Panc1 (cell line): ENCODE measurements around the gene CSMD2. TPM values are rescaled to one million over a fixed set of nuclear protein-coding genes. Genes with fewer than 3 reads are reported as not detected.

Source experiments
- ATAC-seq: fragments of 200-7000 bp; cut with Tn5 transposase; 2 replicates; pipeline ENCODE4 v1.9.1; 2020; ENCODE audit warnings: mild to moderate bottlenecking, moderate library complexity
- BruUV-seq: library from RNA; stranded (reverse); fragments of 400-500 nt; replicated peaks from 2 replicates; lab custom pipeline; 2021; lab: Mats Ljungman, UMichigan
- CTCF ChIA-PET: fragments of 300-600 bp; sonication (Branson Sonifier 250); formaldehyde crosslinking; loops from one replicate; lab custom pipeline; 2022; ENCODE audit warnings: antibody characterized with exemption; lab: Charles Lee
- POLR2A ChIA-PET: fragments of 300-600 bp; sonication (Branson Sonifier 250); formaldehyde crosslinking; loops from one replicate; lab custom pipeline; 2022; ENCODE audit warnings: antibody characterized with exemption; lab: Charles Lee
- DNase-seq: peaks from one replicate; pipeline ENCODE4 v3.0.0-alpha.2; 2010; ENCODE audit warnings: low read depth, low spot score
- H3K27ac ChIP-seq: 2 replicates; pipeline ENCODE4 v1.5.1; 2011; ENCODE audit warnings: mild to moderate bottlenecking, low read length, inconsistent platforms
- H3K27me3 ChIP-seq: fragments of 200-500 bp; sonication (Bioruptor generic); 2 replicates; pipeline ENCODE4 v1.6.0; 2014; ENCODE audit warnings: low read length, inconsistent platforms; ENCODE audit not compliant: control insufficient read depth, insufficient read depth
- H3K36me3 ChIP-seq: fragments of 200-500 bp; sonication (Bioruptor generic); 2 replicates; pipeline ENCODE4 v1.5.1; 2014; ENCODE audit warnings: inconsistent platforms, mild to moderate bottlenecking, low read length, moderate library complexity; ENCODE audit not compliant: control insufficient read depth, insufficient read depth
- H3K4me1 ChIP-seq: 2 replicates; pipeline ENCODE4 v1.5.1; 2011; ENCODE audit warnings: inconsistent platforms, mild to moderate bottlenecking, low read length, moderate library complexity; ENCODE audit not compliant: control insufficient read depth, insufficient read depth
- H3K4me3 ChIP-seq, 2 experiments: 2 replicates each; pipeline ENCODE4 v1.5.1; 2011 to 2012; ENCODE audit warnings: low read depth in 2 of 2, low read length in 2 of 2, mild to moderate bottlenecking in 2 of 2, inconsistent platforms in 1 of 2, moderate library complexity in 1 of 2
- H3K9me3 ChIP-seq: fragments of 200-500 bp; sonication (Bioruptor generic); 2 replicates; pipeline ENCODE4 v1.5.1; 2014; ENCODE audit warnings: low read depth, mild to moderate bottlenecking, inconsistent platforms, low read length, moderate library complexity; ENCODE audit not compliant: control insufficient read depth, insufficient read depth
- POLR2AphosphoS5 ChIP-seq: IDR thresholded peaks from 2 replicates; pipeline ENCODE4 v1.6.1; 2012; ENCODE audit warnings: mild to moderate bottlenecking, low read depth, low read length, moderate library complexity
- SIN3A ChIP-seq: IDR thresholded peaks from 2 replicates; pipeline ENCODE4 v1.6.1; 2012; ENCODE audit warnings: low read depth, mild to moderate bottlenecking, low read length, moderate library complexity, borderline replicate concordance; ENCODE audit not compliant: insufficient read depth
- TCF7L2 ChIP-seq: IDR thresholded peaks from 2 replicates; pipeline ENCODE4 v1.6.1; 2011; ENCODE audit warnings: mild to moderate bottlenecking, low read depth, low read length, inconsistent platforms
- in situ Hi-C: cut with HindIII; loops from 2 replicates; pipeline ENCODE4 v1.10.0; 2016; ENCODE audit warnings: low sequenced_read_pairs, low pct_unique_long_range_greater_than_20kb
- intact Hi-C: fragments of 100-400 bp; cut with micrococcal nuclease; formaldehyde crosslinking; loops from one replicate; pipeline ENCODE4 v1.10.0; 2022; ENCODE audit not compliant: unreplicated experiment
- total RNA-seq: library from RNA; stranded (reverse); gene quantifications from one replicate; pipeline ENCODE4 v1.2.1, GENCODE V29; 2021; ENCODE audit not compliant: unreplicated experiment
- TF ChIP-seq, protein P1 (sequence below), 2 experiments: IDR thresholded peaks; 2 replicates each; pipeline ENCODE4 v1.6.1; 2011 to 2012; ENCODE audit warnings: low read depth in 2 of 2, control low read depth in 1 of 2, low read length in 1 of 2, mild to moderate bottlenecking in 1 of 2, moderate library complexity in 1 of 2; ENCODE audit not compliant: insufficient read depth in 1 of 2
- TF ChIP-seq, protein P2 (sequence below): fragments of 450-650 bp; IDR thresholded peaks from 2 replicates; pipeline ENCODE4 v1.5.1; 2017; ENCODE audit warnings: mild to moderate bottlenecking

CSMD2 gene
- total RNA-seq, 1 experiment from 2014 or later, result not detected

DNA sequence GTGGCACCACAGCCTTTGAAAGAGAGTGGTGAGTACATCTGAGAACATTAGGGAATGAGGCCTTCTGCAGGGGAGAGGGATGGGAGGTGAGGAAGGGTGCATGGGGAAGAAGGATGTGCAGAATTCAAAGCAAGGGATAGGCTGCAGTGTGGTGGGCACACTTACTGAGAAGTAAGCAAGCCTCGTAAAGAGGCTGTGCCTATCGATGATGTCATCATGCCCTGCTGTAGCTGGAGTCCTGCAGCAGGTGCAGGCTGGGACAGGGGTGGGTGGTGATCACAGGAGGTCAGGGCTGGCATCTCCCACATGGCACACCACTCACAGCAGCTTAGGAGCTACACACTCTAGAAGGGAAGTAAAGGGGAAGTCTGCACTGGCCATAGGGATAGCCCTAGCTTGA, 676.4 kb downstream of the CSMD2 start:
- no TSS peak for BruUV-seq
- Histone ChIP-seq H3K4me3 (no peak overlapping the region), H3K27me3 (no peaks in the 10 kb centered on the region), H3K4me1 (no peaks in the 10 kb centered on the region), H3K27ac (no peak overlapping the region), H3K9me3 (peaks cover 29% of the 10 kb centered on the region), H3K36me3 (no peaks in the 10 kb centered on the region; the same call in 1 of the 2 replicates)
- in situ Hi-C loops, result no loop called here
- ATAC-seq (no peak), DNase-seq (no peak)
- CTCF ChIA-PET, result no interaction called here
- intact Hi-C loops, result no loop called here
- TF ChIP-seq, protein P1, sequence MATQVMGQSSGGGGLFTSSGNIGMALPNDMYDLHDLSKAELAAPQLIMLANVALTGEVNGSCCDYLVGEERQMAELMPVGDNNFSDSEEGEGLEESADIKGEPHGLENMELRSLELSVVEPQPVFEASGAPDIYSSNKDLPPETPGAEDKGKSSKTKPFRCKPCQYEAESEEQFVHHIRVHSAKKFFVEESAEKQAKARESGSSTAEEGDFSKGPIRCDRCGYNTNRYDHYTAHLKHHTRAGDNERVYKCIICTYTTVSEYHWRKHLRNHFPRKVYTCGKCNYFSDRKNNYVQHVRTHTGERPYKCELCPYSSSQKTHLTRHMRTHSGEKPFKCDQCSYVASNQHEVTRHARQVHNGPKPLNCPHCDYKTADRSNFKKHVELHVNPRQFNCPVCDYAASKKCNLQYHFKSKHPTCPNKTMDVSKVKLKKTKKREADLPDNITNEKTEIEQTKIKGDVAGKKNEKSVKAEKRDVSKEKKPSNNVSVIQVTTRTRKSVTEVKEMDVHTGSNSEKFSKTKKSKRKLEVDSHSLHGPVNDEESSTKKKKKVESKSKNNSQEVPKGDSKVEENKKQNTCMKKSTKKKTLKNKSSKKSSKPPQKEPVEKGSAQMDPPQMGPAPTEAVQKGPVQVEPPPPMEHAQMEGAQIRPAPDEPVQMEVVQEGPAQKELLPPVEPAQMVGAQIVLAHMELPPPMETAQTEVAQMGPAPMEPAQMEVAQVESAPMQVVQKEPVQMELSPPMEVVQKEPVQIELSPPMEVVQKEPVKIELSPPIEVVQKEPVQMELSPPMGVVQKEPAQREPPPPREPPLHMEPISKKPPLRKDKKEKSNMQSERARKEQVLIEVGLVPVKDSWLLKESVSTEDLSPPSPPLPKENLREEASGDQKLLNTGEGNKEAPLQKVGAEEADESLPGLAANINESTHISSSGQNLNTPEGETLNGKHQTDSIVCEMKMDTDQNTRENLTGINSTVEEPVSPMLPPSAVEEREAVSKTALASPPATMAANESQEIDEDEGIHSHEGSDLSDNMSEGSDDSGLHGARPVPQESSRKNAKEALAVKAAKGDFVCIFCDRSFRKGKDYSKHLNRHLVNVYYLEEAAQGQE (IDR thresholded peaks at IDR 0.05; ENCODE audit: insufficient read depth in 1 of 2, low read depth in 2 of 2, low read length in 1 of 2), result no peak
- no peak for TF ChIP-seq SIN3A
- TF ChIP-seq, protein P2, sequence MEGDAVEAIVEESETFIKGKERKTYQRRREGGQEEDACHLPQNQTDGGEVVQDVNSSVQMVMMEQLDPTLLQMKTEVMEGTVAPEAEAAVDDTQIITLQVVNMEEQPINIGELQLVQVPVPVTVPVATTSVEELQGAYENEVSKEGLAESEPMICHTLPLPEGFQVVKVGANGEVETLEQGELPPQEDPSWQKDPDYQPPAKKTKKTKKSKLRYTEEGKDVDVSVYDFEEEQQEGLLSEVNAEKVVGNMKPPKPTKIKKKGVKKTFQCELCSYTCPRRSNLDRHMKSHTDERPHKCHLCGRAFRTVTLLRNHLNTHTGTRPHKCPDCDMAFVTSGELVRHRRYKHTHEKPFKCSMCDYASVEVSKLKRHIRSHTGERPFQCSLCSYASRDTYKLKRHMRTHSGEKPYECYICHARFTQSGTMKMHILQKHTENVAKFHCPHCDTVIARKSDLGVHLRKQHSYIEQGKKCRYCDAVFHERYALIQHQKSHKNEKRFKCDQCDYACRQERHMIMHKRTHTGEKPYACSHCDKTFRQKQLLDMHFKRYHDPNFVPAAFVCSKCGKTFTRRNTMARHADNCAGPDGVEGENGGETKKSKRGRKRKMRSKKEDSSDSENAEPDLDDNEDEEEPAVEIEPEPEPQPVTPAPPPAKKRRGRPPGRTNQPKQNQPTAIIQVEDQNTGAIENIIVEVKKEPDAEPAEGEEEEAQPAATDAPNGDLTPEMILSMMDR, result no peak
- POLR2A ChIA-PET, result no interaction called here

DNA sequence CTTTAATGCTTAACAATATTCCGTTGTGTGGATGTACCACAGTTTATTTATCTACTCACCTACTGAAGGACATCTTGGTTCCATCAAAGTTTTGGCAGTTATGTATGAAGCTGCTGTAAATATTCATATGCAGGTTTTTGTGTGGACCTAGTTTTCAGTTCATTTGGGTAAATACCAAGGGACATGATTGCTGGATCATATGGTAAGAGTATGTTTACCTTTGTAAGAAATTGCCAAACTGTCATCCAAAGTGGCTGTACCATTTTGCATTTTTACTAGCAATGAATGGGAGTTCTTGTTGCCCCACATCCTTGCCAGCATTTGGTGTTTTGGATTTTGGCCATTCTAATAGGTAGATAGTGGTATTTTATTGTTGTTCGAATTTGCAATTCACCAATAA, 682.6 kb downstream of the CSMD2 start:
- Histone ChIP-seq H3K27me3 (no peaks in the 10 kb centered on the region), H3K27ac (no peak overlapping the region), H3K4me1 (no peaks in the 10 kb centered on the region), H3K36me3 (no peaks in the 10 kb centered on the region), H3K9me3 (no peaks in the 10 kb centered on the region), H3K4me3 (no peak overlapping the region)
- BruUV-seq, result no TSS peak
- POLR2A ChIA-PET, result interaction anchor here (0.5 to 0.7 kb wide), 3 partner anchors 10 to 27 kb away, joined by 5 to 13 read pairs (median 11); no protein-coding TSS in a partner anchor
- intact Hi-C loops, result no loop called here
- TF ChIP-seq TCF7L2 (no peak), SIN3A (no peak), POLR2AphosphoS5 (no peak)
- TF ChIP-seq, protein P1 (IDR thresholded peaks at IDR 0.05; ENCODE audit: insufficient read depth in 1 of 2, low read depth in 2 of 2, low read length in 1 of 2), result no peak
- TF ChIP-seq, protein P2, result no peak
- in situ Hi-C loops, result no loop called here
- CTCF ChIA-PET, result no interaction called here
- DNase-seq, result no peak
- ATAC-seq, result no peak
